Osteoblast (primary cell): ENCODE measurements around the gene FHL2. TPM values are rescaled to one million over a fixed set of nuclear protein-coding genes. Genes with fewer than 3 reads are reported as not detected.

Source experiments
- DNase-seq: peaks from one replicate; pipeline ENCODE4 v3.0.0; 2011; ENCODE audit warnings: low spot score, mixed read lengths; ENCODE audit not compliant: insufficient read length; ENCODE audit errors: missing footprints
- H2AFZ ChIP-seq: 2 replicates; pipeline ENCODE4 v1.6.0; 2011; ENCODE audit warnings: mild to moderate bottlenecking, low read length
- H3K27ac ChIP-seq: 2 replicates; pipeline ENCODE4 v1.5.1; 2011; ENCODE audit warnings: mild to moderate bottlenecking, low read depth, low read length, moderate library complexity
- H3K27me3 ChIP-seq: 2 replicates; pipeline ENCODE4 v1.6.0; 2012; ENCODE audit warnings: mild to moderate bottlenecking, control low read depth, inconsistent platforms, low read length, moderate library complexity; ENCODE audit not compliant: insufficient read depth
- H3K36me3 ChIP-seq: 2 replicates; pipeline ENCODE4 v1.5.1; 2011; ENCODE audit warnings: mild to moderate bottlenecking, low read length, control low read depth, moderate library complexity; ENCODE audit not compliant: insufficient read depth
- H3K4me1 ChIP-seq: 2 replicates; pipeline ENCODE4 v1.5.1; 2011; ENCODE audit warnings: mild to moderate bottlenecking, low read length, control low read depth, moderate library complexity; ENCODE audit not compliant: insufficient read depth
- H3K4me2 ChIP-seq: 2 replicates; pipeline ENCODE4 v1.6.0; 2011; ENCODE audit warnings: mild to moderate bottlenecking, low read length; ENCODE audit not compliant: insufficient read depth
- H3K4me3 ChIP-seq: fragments of 200-600 bp; sonication (generic); 3 replicates; pipeline ENCODE4 v1.5.1; 2012; ENCODE audit warnings: mild to moderate bottlenecking, low read length, inconsistent platforms; ENCODE audit not compliant: insufficient read depth
- H3K79me2 ChIP-seq: 2 replicates; pipeline ENCODE4 v1.6.0; 2012; ENCODE audit warnings: mild to moderate bottlenecking, low read length, control low read depth, inconsistent platforms; ENCODE audit not compliant: insufficient read depth
- H3K9me3 ChIP-seq: 2 replicates; pipeline ENCODE4 v1.5.1; 2011; ENCODE audit warnings: low read depth, low read length, control low read depth
- H4K20me1 ChIP-seq: 2 replicates; pipeline ENCODE4 v1.6.0; 2012; ENCODE audit warnings: mild to moderate bottlenecking, low read length, control low read depth; ENCODE audit not compliant: insufficient read depth
- CTCF ChIP-seq: IDR thresholded peaks from 2 replicates; pipeline ENCODE4 v1.5.1; 2011; ENCODE audit warnings: mild to moderate bottlenecking, low read depth, low read length, moderate library complexity; ENCODE audit errors: extremely low read depth
- total RNA-seq: library from RNA; depleted of rRNA; stranded (reverse); fragments of >200 nt; gene quantifications from 2 replicates; pipeline ENCODE4 v1.2.3, GENCODE V29; 2012

The FHL2 gene
- total RNA-seq, 1 donor: 566 TPM

DNA sequence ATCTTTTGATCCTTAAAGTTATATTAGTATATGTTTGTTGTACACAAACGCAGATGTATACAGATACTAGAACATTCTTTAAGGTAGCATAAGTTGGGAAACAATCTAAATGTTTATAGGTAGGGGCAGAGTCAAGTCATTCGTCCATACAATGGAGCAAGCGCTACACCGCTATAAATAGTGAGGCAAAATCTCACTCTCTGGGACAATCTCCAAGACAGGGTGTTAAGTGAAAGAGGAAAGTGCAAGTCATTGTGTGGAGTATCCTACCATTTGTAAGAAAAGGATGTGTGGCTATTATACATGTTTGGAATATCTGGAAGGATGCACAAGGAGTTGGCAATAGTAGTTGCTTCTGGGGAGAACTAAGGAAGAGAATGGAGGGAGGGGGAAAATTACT, 16.2 kb upstream of the FHL2 start:
- H3K79me2 ChIP-seq: no peaks in the 10 kb centered on the region
- TF ChIP-seq CTCF: no peak
- H3K9me3 ChIP-seq: peaks cover 5% of the 10 kb centered on the region
- no peak for DNase-seq
- no peaks in the 10 kb centered on the region for H4K20me1 ChIP-seq
- H3K4me2 ChIP-seq: no peak overlapping the region
- H3K27ac ChIP-seq: no peak overlapping the region
- peaks cover 22% of the 10 kb centered on the region for H3K4me1 ChIP-seq
- no peaks in the 10 kb centered on the region for H3K36me3 ChIP-seq
- H2AFZ ChIP-seq: no peak overlapping the region
- H3K4me3 ChIP-seq: no peak overlapping the region
- peaks cover 5% of the 10 kb centered on the region for H3K27me3 ChIP-seq

DNA sequence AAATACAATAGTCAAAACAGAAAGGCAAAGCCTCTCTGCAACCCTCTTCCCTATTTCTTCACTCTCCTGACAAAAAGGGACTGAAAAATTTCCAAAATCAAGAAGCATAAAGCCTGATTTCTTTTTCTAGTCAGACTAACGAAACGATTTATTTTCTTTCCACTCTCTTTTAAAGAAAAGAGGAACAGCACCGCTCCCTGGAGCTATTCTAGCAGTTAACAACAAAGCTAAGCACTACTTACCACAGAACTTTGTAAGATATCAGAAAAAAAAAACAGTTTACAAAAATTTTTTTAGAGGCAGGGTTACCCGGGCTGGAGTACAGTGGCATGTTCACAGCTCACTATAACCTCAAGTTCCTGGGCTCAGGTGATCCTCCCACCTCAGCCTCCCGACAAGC, 14.4 kb upstream of the FHL2 start:
- no peak overlapping the region for H3K4me2 ChIP-seq
- no peaks in the 10 kb centered on the region for H3K9me3 ChIP-seq
- no peak overlapping the region for H3K4me3 ChIP-seq
- H2AFZ ChIP-seq: no peak overlapping the region
- no peaks in the 10 kb centered on the region for H3K79me2 ChIP-seq
- H3K36me3 ChIP-seq: no peaks in the 10 kb centered on the region
- H3K27ac ChIP-seq: no peak overlapping the region
- no peaks in the 10 kb centered on the region for H3K27me3 ChIP-seq
- TF ChIP-seq CTCF: no peak
- H3K4me1 ChIP-seq: peaks cover 34% of the 10 kb centered on the region
- no peaks in the 10 kb centered on the region for H4K20me1 ChIP-seq
- no peak for DNase-seq

DNA sequence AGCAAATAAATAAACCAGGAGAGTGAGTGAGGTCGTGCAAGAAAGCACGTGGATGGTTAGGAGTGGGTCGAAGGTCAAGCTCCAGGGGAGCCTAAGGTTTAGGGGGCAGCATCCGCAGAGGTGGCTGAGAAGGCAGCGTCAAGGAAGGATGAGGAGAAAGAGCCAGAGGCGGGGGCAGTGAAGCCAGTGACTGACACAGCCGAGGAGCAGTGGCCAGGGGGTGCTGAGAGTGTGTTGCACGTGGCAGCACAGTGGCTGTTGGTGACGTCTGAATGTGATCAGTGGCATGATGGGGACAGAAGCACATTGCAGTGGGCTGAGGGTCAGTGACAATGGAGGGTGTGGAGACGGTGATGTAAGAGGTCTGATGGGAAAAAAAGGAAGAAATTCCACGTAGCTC, 13.7 kb upstream of the FHL2 start:
- Histone ChIP-seq H2AFZ (no peak overlapping the region), H3K79me2 (no peaks in the 10 kb centered on the region), H4K20me1 (no peaks in the 10 kb centered on the region), H3K4me3 (no peak overlapping the region), H3K27ac (no peak overlapping the region), H3K36me3 (no peaks in the 10 kb centered on the region), H3K27me3 (no peaks in the 10 kb centered on the region), H3K4me2 (no peak overlapping the region), H3K9me3 (no peaks in the 10 kb centered on the region), H3K4me1 (peaks cover 28% of the 10 kb centered on the region)
- no peak for TF ChIP-seq CTCF
- no peak for DNase-seq

- DNase-seq: no peak
- H3K9me3 ChIP-seq: no peaks in the 10 kb centered on the region
- no peak overlapping the region for H3K4me2 ChIP-seq
- no peak overlapping the region for H3K27ac ChIP-seq
- H3K4me1 ChIP-seq: peaks cover 29% of the 10 kb centered on the region
- H3K79me2 ChIP-seq: no peaks in the 10 kb centered on the region
- no peak overlapping the region for H2AFZ ChIP-seq
- no peaks in the 10 kb centered on the region for H3K36me3 ChIP-seq
- TF ChIP-seq CTCF: no peak
- no peaks in the 10 kb centered on the region for H3K27me3 ChIP-seq
- H3K4me3 ChIP-seq: no peak overlapping the region
- H4K20me1 ChIP-seq: no peaks in the 10 kb centered on the region
Observed at GRCh38 chr2:105411720-105412407, 13.0 kb upstream of the FHL2 start.
